Stomach (tissue), 9 donors: ENCODE measurements around the gene LRFN4. TPM values are rescaled to one million over a fixed set of nuclear protein-coding genes. Genes with fewer than 3 reads are reported as not detected.

ENCODE experiments used
- DNase-seq, 2 donors: peaks; one replicate each; pipeline versions ENCODE4 v3.0.0 to v3.0.0-alpha.2; 2013 to 2019
- H3K27ac ChIP-seq, 5 donors: fragments of 200-600 bp in 4 of 5; sonication (generic) in 4 of 5; one replicate each; pipeline ENCODE4 v1.5.1; 2013 to 2019; ENCODE audit warnings: mild to moderate bottlenecking in 1 of 5, moderate library complexity in 1 of 5
- H3K27me3 ChIP-seq, 3 donors: fragments of 200-600 bp; sonication (generic); one replicate each; pipeline ENCODE4 v1.5.1; 2017 to 2019; ENCODE audit warnings: mixed run types in 1 of 3
- H3K36me3 ChIP-seq, 4 donors: fragments of 200-600 bp; sonication (generic); 1 replicate in 3 of 4; 2 replicates in 1 of 4; pipeline ENCODE4 v1.5.1; 2016 to 2019
- H3K4me1 ChIP-seq, 4 donors: fragments of 200-600 bp; sonication (generic); one replicate each; pipeline ENCODE4 v1.5.1; 2016 to 2019
- H3K4me3 ChIP-seq, 4 donors: fragments of 200-600 bp; sonication (generic) in 3 of 4; one replicate each; pipeline ENCODE4 v1.5.1; 2016 to 2019; ENCODE audit warnings: mild to moderate bottlenecking in 1 of 4
- H3K9me3 ChIP-seq, 4 donors: fragments of 200-600 bp; sonication (generic); one replicate each; pipeline ENCODE4 v1.5.1; 2016 to 2019
- EP300 ChIP-seq: sonication (generic); formaldehyde crosslinking; IDR thresholded peaks from one replicate; pipeline ENCODE4 v1.6.1; 2017; ENCODE audit warnings: antibody characterized with exemption
- POLR2A ChIP-seq, 4 donors: fragments of 450-650 bp; IDR thresholded peaks; one replicate each; pipeline ENCODE4 v1.6.1; 2016; ENCODE audit warnings: antibody characterized with exemption in 4 of 4, control low read depth in 2 of 4, mild to moderate bottlenecking in 1 of 4, moderate library complexity in 1 of 4
- POLR2AphosphoS5 ChIP-seq, 3 donors: sonication (generic); formaldehyde crosslinking; IDR thresholded peaks; one replicate each; pipeline ENCODE4 v1.6.1; 2016; ENCODE audit warnings: antibody characterized with exemption in 3 of 3
- WGBS, 5 donors: extraction: QIAGEN DNeasy Blood & Tissue Kit in 3 of 5; methylation state at CpG; one replicate each; pipeline versions ENCODE4 v1.1.5 to v1.1.7; 2013 to 2018; 5-methylcytosine and 5-hydroxymethylcytosine counted together
- intact Hi-C: fragments of 100-400 bp; cut with DNase I; formaldehyde crosslinking; loops from one replicate; pipeline ENCODE4 v1.15.1; 2023; ENCODE audit warnings: low total_unique reads
- polyA plus RNA-seq, 3 donors: library from polyadenylated mRNA; stranded (reverse); fragments of 200-250 nt; gene quantifications; one replicate each; pipeline ENCODE4 v1.2.3, GENCODE V29; 2013
- total RNA-seq, 5 donors: library from RNA; depleted of rRNA; stranded (reverse); fragments of >200 nt; gene quantifications; one replicate each; pipeline versions ENCODE4 v1.1.0 to v1.2.3, GENCODE V29; 2014 to 2016
- TF ChIP-seq, protein P1 (sequence below), 7 experiments: fragments of 450-650 bp in 4 of 7; fragments of 200-600 bp in 3 of 7; sonication (generic) in 3 of 7; IDR thresholded peaks; one replicate each; pipeline ENCODE4 v1.5.1; 2016 to 2019; ENCODE audit warnings: antibody characterized with exemption in 7 of 7, control low read depth in 2 of 7, mild to moderate bottlenecking in 1 of 7
- donor health status: healthy with polysubstance abuse.
- donor health status: Bipolar disorder and iron deficiency.
- donor health status: healthy.

LRFN4 gene
- total and polyA plus RNA-seq, 8 donors, result 2.1 to 37.9 (median 12.7) TPM

DNA sequence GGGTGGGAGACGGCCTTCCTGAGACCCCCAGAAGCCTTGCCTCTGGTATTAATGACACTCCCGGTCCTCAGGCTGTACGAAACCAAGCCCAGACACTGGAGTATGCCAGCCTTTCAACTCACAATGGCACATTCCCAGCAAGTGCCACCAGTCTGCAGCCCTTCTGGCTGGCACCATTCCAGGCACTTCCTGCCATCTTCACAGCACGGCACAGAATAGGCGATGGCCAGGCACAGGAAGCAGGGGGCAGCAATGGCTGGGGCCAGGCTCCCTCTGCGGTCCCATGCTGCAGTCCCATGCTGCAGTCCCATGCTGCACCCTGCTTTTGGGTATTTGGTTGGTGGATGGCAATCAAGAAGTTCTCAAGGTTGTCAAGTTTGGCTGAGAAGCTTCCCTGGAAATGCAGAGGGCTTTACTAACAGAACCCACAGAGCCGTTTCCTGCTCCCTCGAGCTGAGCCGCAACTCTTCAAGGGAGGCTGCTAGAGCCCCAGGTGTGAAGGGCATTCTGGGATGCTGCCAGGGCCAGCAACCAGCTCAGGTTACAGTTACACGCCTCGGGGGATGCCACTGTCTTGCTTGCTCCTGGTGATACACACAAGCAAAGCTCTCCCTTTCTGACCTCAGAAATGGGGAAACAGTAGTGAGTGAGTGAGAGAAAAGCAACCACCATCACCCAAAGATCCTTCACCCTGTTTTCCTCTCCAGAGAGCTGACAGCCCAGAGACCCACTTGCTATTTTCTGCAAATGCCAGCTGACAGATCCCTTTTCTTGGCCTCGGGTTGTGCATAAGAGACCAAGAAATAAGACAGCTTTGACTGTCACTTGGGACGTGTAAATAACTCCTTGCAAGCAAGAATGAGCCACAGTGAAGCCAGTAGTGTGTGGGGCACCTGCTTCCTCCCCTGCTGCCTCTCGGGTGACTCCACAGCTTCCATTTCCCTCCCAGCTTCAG lies 23.9 kb downstream of the LRFN4 start:
- no peak overlapping the region for H3K4me3 ChIP-seq
- no peaks in the 10 kb centered on the region for H3K27me3 ChIP-seq
- intact Hi-C loops, result no loop called here
- H3K36me3 ChIP-seq, result no peaks in the 10 kb centered on the region
- no peak for TF ChIP-seq POLR2A (IDR thresholded peaks at IDR 0.05)
- TF ChIP-seq EP300, result no peak
- TF ChIP-seq POLR2AphosphoS5 (IDR thresholded peaks at IDR 0.05), result no peak
- TF ChIP-seq, protein P1, sequence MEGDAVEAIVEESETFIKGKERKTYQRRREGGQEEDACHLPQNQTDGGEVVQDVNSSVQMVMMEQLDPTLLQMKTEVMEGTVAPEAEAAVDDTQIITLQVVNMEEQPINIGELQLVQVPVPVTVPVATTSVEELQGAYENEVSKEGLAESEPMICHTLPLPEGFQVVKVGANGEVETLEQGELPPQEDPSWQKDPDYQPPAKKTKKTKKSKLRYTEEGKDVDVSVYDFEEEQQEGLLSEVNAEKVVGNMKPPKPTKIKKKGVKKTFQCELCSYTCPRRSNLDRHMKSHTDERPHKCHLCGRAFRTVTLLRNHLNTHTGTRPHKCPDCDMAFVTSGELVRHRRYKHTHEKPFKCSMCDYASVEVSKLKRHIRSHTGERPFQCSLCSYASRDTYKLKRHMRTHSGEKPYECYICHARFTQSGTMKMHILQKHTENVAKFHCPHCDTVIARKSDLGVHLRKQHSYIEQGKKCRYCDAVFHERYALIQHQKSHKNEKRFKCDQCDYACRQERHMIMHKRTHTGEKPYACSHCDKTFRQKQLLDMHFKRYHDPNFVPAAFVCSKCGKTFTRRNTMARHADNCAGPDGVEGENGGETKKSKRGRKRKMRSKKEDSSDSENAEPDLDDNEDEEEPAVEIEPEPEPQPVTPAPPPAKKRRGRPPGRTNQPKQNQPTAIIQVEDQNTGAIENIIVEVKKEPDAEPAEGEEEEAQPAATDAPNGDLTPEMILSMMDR (IDR thresholded peaks at IDR 0.05), result no peak
- peaks cover 46 to 55% (median 52%) of the 10 kb centered on the region in 4 donors for H3K4me1 ChIP-seq
- H3K27ac ChIP-seq, result peak overlapping the region; percentile 9 to 80 (median 71)
- H3K9me3 ChIP-seq, result no peaks in the 10 kb centered on the region
- peak in 1 of 2 donors; percentile 75 for DNase-seq
- WGBS, 5 donors, result 38 to 55% (median 41%) methylated on average over 12 to 14 of the region's 14 CpGs

DNA sequence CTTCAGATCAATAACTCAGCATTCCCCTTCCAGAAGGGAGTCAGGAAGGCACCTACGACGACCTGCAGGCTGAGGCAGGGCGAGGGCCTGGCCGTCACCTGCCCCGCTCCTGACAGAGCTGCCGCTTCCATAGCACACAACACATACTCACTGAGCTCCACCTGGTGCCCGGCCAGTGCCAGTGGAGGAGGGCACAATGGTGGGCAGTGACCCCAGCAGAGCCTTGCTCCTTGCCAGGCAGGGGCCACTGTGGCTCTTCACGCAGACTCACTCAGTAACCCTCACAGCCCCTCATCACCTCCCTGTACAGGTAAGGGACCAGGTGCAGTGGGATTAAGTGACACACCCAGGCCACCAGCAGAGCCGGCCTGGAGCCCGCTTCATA lies 24.6 kb downstream of the LRFN4 start:
- H3K27ac ChIP-seq, result peak overlapping the region in 4 of 5 donors; percentile 8 to 80 (median 76)
- DNase-seq, result no peak
- no peak for TF ChIP-seq POLR2A (IDR thresholded peaks at IDR 0.05)
- TF ChIP-seq, protein P1 (IDR thresholded peaks at IDR 0.05), result no peak
- no peak for TF ChIP-seq EP300
- TF ChIP-seq POLR2AphosphoS5 (IDR thresholded peaks at IDR 0.05), result no peak
- no peak overlapping the region for H3K4me3 ChIP-seq
- 72 to 85% (median 80%) methylated on average over 9 to 10 of the region's 10 CpGs for WGBS, 5 donors
- intact Hi-C loops, result no loop called here
- H3K9me3 ChIP-seq, result no peaks in the 10 kb centered on the region
- no peaks in the 10 kb centered on the region for H3K36me3 ChIP-seq
- H3K4me1 ChIP-seq, result peaks cover 51 to 60% (median 58%) of the 10 kb centered on the region in 4 donors
- H3K27me3 ChIP-seq, result no peaks in the 10 kb centered on the region

DNA sequence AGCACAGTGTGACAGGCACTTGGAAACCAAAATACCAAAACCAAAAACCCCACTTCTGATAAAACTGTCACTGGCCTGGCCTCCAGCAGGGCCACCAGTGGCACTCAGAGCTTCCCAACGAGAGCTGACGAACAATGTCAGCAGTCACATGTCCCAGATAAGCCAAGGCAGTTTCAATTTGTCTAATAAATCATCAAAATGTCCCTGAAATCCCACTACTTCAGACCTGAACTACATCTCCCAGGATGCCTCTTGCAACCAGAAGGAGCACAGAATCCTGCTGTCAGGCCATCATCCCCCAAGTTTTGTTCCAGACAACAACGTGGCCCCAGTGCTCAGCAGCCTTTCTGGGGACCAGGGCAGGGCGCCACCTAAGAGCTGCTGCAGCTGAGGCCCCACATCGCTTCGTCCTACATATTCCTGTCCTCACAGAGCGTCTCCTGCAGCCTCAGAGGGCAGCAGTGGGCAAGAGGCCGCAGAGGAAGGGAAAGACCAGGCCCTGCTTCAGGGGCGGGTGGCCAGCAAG lies 25.1 kb downstream of the LRFN4 start:
- H3K4me3 ChIP-seq, result peak overlapping the region in 1 of 4 donors; percentile 37
- H3K4me1 ChIP-seq, result peaks cover 56 to 64% (median 64%) of the 10 kb centered on the region in 4 donors
- no peak for DNase-seq
- peak overlapping the region; percentile 42 to 80 (median 72) for H3K27ac ChIP-seq
- no peaks in the 10 kb centered on the region for H3K27me3 ChIP-seq
- H3K9me3 ChIP-seq, result no peaks in the 10 kb centered on the region
- no peaks in the 10 kb centered on the region for H3K36me3 ChIP-seq
- TF ChIP-seq POLR2AphosphoS5 (IDR thresholded peaks at IDR 0.05) (no peak), EP300 (no peak), POLR2A (IDR thresholded peaks at IDR 0.05) (no peak)
- TF ChIP-seq, protein P1 (IDR thresholded peaks at IDR 0.05), result no peak
- WGBS, 5 donors, result 58 to 73% (median 66%) methylated on average over 7 to 9 of the region's 9 CpGs
- intact Hi-C loops, result no loop called here

DNA sequence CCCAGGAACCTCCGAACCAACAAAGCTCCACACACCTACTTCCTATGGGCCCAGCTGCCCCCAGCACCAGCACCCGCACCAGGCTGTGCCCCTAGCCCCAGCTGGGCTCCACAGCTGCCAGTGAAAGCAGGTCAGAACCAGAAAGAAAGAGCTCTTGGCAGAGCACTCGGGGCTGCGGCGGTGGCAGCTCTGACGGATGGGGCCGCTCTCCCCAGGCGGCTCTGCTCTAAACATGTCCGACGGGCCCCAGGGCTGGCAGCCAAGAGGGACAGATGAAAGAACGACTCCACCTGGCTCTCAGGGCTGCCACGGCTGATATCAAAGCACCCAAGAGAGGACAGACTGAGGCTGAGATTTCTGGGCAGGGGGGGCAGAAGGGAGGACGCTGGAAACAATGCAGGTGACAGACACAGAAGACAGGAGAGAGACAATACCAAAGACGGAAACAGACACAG lies 25.7 kb downstream of the LRFN4 start:
- Histone ChIP-seq H3K4me3 (peak overlapping the region; percentile 29 to 37 (median 31)), H3K9me3 (no peaks in the 10 kb centered on the region), H3K4me1 (peaks cover 58 to 66% (median 64%) of the 10 kb centered on the region in 4 donors), H3K27me3 (no peaks in the 10 kb centered on the region), H3K27ac (peak overlapping the region; percentile 42 to 80 (median 72)), H3K36me3 (no peaks in the 10 kb centered on the region)
- no peak for TF ChIP-seq EP300
- 25 to 39% (median 29%) methylated on average over 12 to 14 of the region's 14 CpGs for WGBS, 5 donors
- intact Hi-C loops, result no loop called here
- DNase-seq, result peak; percentile 60 to 87
